Stimulated activated naive CD4-positive, alpha-beta T cell (primary cell): ENCODE data around the gene XPO6.

Source experiments
- DNase-seq, 6 experiments: peaks; one replicate each; lab custom pipeline; 2025; lab: John Stamatoyannopoulos, UW

XPO6 gene

DNA sequence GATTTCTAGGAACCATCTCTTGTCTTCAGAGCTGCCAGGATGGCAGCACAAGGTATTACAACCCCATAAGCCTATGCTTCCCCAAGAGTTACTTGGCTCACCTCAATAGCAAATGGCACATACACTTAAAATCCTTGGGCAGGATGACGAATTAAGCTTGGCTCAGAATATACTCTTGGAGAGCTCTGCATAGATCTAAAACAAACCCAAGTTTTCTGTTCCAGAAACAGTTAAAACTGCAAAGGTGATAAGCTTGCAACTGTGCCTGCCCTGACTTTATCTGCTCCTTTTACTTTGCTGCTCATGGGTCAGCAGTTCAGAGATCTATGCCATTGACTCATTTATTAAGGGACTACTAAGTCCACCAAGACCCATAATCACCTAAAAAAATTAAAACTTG lies 26.1 kb downstream of the XPO6 start:
- DNase-seq: no peak

DNA sequence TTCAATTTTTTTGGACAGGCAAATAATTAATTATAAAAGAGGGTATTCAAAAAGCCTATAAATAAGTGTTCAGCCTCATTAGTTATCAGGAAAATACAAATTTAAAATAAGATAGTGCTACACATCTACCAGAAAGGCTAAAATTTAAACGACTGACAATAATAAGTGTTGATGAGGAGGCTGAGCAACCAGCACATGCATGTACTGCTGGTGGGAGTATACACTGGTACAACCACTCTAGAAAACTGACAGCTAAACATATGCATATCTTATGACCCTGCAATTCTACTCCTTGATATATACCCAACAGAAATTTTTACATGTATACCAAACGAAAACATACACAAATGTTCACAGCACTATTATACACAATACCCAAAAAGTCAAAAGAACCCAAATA lies 27.1 kb downstream of the XPO6 start:
- no peak for DNase-seq

DNA sequence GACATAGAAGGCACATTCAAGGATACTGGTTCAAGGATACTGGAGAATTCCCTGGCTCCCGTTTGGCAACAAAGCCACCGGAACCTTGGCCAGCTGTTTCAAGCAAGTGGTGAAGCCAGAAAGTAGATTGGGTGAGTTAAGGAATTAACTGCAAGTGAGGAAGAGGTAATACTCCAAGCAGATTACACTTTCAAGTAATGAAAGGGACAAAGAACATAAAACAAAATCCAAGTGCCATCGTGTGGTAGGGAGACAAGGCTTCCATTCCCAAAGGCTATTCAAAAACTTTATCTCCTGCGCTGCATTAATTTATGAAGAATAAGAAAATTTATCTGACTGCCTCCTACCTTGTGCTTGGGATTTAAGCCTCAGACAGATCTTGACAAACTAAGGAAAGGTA lies 27.8 kb downstream of the XPO6 start:
- DNase-seq: no peak

DNA sequence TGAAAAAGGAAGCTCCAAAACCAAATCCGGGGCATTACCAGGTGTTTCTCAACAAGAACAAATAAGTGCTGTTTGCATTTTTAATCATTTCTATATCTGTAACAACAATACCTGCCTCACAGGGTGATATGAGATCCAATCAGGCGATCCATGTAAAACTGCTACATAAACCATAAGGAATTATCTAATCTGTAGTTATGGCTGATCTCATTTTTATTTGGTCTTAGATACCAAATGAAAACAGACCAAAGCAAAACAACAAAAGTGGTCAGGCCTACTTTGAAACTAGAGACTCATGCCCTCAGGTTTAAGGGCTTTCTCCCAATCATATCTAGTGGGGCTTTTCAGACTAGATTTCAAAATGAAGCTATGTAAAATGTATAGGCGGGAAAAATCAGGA lies 28.3 kb downstream of the XPO6 start:
- no peak for DNase-seq

DNA sequence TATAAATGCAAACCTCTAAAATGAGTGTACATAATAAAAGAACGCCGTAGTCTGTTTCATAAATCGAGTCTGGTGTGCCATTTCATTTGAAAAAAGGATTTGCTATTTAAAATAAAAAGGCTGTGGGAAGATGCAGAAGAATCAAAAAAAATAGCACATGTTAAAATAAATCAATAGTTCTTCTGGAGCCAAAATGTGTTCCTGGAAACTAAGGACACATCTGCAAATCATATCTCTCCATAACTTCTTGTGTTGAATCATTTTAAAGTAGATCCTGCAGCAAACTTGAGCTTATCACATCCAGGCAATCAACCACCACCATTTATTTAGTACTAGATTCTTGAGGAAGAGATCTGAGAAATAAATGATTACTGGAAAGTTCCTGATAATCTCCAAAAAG lies 29.0 kb downstream of the XPO6 start:
- DNase-seq: no peak

DNA sequence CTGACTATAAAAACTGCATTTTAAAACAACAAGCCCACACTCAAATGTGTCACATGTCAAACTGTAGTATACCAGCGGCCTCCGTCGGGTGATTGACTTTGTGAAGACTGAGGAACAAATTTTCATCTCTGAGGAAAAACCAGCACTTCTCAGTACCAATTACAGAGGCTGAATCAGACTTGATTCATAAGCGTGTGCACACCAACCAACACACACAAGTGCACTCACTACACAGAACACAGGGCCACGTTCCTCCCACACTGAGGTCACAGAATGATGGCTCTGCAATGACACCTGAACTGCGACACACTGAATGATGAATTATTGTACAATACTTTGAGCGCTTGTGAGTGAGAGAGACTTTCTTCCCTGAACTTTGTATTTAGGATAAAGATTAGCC lies 29.6 kb downstream of the XPO6 start:
- DNase-seq: peak in 1 of 6 experiments; percentile 11

DNA sequence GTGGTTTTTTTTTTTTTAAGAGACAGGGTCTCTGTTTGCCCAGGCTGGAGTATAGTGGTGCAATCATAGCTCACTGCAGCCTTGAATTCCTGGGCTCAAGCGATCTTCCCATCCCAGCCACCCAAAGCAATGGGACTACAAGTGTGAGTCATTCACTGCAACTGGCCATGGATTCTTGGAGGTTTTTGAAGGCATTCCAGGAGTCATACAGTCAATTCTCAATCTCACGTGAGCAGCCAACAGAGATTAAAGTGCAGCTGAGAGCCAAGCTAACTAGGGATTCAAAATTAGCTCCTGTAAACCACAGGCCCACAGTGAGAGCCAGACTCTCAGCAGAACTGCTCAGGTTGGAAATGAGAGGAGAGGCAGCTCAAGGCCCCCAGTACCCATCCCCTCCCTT lies 30.2 kb downstream of the XPO6 start:
- DNase-seq: no peak

DNA sequence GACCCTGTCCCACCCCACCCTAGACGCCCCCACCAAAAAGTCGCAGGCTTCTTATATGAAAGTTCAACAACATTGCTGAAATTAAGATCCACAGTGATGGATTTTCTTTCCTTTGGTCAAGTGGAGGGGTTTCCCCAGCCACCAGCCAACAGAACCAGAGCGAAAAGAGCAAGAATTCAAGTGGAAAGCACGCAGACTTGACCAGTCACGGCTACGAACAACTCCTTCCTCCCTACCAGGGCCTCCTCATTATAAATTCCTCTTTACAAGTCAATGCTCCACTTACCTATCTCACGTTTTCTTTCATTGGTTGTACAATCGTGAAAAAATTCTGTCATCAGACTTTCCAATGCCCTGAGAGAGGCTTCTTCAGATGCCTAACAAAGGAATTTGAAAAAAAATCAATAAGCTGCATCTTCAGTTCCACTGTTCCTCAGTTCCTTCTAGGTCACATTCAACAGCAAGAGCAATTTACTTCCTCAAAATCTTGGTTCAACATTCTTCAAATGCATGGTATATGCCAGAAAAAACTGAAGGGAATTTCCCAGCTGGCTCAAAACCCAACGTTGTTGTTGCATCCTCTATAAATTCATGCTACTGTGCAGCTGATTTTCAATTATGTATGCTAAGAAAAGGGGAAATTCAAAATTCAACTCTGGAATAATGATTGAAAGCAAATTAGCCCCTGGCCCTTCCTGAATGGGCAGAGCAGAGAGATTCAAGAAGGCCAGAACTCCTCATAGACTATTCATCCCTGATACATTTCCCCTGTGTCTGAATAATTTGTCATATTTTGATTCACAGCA lies 30.9 kb downstream of the XPO6 start:
- DNase-seq: no peak

DNA sequence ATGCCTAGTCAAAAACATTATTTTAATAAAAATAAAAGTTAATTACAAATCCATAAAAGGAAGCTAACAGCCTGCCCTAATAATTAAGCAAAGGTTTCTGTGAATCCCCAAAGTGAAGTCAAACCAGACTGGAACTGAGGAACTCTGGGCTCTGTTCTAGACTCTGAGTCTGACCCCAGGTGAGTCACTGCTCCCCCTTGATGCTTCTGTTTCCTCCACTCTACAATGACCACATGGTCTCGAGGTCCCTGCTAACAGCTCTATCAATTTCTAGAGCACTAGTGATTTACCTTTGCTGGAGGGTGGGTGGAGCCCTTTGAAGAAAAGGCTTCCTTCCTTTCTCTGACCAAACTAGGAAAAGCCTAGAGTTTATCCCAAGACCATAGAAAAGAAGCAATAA lies 32.4 kb downstream of the XPO6 start:
- DNase-seq: no peak

DNA sequence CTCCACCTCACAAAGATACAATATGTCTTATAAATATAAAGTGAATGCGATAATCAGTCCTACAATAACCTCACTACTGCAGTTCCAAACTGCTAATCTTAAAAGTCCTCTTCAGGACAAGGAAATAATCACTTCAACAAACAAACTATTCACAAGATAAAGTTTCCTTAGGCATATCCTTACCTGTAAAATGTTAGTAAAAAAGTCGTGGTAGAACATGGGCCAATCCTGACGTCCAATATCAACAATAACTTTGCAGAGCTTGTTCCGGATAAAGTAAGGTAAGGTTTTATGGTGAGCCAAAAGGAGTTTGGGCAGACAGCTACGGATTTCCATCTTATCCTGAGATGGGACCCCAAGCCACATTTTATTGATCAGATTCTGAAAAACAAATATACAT lies 36.0 kb downstream of the XPO6 start:
- DNase-seq: no peak

DNA sequence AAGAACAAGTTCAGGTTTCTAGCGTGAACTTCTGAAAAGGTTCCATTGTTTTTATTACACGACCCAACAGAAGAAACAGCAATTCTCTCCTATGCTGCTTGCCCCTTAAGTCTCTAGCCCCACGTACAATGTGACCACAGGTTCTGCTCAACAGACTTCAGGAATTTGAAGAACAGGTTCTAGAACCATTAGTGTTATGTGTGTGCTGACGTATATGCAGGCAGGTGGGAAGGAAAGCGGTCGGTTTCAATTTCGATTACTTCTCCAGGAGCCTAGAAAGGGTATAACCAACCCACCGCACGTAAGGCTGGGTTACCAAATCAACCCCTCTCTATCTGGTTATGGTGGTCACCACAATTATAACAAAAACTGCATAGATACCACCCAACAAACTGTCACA lies 39.4 kb downstream of the XPO6 start:
- DNase-seq: no peak

DNA sequence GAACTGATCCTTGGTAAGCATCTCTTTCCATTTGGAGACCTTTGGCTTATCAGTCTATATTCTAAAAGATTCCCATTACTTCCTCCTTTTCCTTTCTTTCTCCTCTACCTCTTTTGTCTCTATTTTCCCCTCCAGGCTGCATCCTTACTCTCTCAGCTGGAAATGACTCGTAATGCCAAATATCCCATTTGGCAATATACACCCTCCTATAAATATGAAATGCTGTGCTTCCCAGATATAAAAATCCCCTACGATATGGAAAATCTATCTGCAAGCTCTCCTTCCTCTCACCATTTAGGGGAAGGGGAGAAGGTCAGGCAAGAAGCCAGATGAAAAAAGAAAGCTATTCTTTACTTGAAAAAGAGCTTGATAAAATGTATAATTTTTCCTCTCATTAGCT lies 39.9 kb downstream of the XPO6 start:
- no peak for DNase-seq

DNA sequence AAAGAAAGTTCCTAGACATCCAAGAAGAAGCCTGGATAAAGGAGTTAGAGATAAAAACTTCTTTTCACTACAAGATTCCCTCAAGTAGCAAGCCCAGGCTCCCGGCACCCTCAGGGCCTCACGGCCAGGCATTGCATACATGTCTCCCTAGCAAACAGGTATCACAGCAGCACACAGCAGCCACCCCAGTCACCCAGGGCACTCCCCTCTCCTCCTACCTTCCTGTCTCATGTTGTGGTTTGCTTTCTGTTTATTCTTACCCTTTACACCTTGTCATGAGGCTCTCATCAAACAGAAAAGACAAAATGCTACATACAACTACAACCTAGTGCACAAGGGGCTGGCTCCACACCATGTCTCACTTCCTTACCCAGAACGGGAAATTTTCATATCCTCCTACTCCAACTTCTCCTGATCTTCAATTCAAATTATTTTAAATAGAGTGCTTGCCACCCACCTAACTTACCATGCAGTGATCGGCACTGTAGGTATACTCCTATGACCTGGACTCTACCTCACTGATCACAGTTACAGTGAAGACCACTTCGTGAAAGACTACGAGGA lies 42.7 kb downstream of the XPO6 start:
- peak; percentile 41 to 77 (median 63) for DNase-seq

DNA sequence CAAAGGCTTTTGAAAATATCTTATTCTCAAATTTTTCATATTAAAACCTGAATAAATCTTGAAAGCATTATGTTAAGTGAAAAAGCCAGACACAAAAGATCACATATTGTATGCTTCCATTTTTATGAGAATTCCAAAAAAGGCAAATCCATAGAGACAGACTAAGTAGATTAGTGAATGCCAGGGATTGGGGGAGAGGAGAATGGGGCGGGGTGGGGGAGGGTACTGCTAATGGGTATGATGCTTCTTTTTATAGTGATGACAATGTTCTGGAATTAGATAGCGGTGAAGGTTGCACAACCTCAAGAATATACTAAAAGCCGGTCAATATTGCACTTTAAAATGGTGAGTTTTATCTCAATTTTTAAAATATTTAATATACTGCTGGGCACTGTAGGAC lies 44.0 kb downstream of the XPO6 start:
- DNase-seq: no peak

DNA sequence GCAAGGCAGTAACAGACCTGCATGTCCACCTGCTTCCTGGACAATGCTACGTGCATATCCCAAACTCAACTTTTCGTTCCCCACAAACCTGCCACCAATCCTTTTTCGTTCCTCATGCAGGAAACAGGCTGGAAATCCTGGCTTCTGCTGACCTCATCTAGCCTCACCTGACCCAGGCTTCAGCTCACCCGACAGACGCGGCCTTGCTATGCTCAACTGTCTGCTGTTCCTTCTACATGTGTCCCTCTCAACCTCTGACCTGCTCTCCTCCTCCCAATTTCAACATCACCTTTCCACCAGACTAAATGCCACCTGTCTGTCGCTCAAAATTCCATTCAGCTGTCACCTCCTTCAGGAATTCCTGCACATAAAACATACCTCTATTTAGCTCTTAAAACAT lies 44.5 kb downstream of the XPO6 start:
- DNase-seq: no peak

DNA sequence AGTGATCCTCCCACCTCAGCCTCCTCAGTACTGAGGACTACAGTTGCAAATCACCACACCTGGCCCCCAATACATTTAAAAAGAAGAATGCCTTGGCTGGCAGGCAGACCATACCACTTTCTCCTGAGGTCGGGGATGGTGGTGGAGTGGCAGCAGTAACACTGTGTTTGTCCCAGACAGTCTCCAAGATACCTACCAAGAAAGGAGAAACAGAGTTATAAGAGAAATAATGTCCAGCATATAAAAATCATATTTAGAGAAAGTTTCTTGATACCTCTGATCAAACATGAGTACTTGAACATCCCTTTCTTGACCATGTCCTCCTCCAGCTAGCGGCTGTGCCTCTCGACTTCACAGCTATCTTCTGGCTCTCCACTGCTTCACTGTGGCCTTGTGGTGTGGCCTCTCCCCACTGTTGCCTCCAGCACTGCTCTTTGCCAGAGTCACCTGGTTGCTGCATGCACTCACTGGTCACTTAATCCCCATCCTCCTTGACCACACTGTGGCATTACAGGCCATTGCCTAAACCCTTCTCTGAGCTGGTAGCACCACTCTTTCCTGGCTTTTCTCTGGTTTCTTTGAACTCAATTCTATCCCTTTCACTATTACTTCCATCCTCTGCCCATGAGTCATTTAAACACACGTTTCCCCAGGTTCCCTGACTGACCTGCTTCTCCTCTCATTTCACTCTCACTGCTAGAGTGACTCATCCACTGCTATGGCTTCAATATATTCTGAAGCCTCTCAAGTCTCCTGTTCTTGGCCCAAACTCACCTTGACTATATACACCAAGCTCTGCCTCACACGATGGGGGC lies 45.2 kb downstream of the XPO6 start:
- no peak for DNase-seq

DNA sequence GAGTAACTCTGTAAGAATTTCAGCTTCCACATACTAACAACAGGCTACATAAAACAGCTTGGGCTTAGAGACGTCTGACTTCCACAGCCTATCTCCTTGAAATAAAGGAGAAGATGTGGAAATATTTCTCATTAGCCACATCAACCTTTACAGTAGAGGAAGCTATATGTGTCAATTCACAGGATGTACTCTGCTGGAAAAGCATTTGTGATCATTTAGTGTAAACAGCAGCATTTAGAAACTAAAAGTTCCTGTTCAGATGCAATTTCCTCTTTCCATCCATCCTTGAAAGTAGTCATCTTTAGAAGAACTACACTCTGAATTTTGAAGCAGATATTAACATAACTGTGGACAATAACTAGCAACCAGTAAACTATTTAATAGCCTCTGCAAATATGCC lies 46.2 kb downstream of the XPO6 start:
- no peak for DNase-seq

DNA sequence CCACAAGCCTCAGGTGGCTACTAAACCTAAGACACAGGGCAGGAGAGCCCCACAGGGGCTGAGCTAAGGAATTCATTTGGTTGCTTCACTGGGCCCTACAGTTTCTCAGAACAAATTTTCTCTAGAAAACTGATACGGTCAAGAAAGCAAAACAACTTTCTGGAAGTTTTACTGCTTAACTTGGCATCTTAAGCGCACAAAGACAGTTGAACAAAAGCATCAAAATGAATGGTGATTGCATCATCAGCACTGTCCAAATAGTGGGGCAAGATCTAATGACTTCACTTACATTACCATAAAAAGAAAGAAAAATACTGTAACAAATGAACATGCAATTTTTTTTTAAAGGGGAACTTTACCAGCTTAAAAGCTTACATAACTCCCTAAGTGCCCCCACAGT lies 47.6 kb downstream of the XPO6 start:
- no peak for DNase-seq

DNA sequence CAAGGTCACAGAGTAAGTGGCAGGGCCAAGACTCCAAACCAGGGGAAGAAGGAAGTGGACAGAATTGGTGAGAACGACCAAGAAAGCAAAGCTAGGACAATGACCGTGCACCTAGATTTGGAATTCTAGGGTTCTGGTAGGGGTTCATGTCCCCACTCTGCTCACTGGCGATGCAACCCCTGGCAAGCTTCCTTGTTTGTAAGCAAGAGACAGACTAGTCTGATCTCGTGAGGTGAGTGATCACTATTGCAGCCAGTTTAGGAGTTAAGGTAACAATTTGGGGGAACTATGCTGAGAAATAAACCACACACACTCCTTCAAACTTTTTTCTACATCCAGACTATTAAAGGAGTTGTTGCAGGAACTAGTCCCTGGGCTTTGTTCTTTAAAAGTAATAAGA lies 48.1 kb downstream of the XPO6 start:
- no peak for DNase-seq

DNA sequence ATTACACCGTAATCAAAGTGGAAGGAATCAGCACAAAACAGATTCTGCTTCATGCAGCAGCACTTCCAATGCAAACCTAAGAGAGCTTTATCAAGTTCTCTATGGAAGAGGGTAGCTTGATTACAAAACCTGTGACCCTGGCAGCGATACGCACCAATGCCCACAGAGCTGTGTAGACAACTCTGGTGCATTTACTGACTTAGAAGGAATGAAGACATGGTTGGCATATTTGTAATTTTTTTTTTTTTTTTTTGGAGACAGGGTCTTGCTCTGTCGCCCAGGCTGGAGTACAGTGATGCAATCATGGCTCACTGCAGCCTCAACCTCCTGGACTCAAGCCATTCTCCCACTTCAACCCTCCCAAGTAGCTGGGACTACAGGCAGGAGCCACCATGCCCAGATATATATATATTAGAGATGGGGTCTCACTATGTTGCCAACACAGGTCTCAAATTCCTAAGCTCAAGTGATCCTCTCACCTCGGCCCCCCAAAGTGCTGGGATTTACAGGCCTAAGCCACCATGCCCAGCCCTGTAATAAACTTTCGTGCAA lies 49.4 kb downstream of the XPO6 start:
- DNase-seq: no peak

DNA sequence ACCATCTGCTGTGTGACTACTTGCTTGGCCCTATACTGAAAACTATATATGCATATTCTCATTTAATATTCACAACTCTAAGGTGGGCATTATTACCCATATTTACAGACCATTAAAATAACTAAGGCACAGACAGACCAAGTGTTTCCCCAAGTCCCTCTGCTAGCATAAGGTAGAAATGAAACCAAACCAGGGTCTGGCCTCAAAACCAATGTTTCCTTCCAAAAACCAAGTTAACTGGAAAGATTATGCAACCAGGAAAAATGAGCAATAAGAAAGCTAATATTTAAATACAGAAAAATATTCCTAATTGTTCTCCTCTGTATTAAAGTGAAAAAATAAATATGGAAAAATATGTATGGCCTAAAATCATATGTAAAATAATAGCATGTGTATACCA lies 50.1 kb downstream of the XPO6 start:
- DNase-seq: no peak

DNA sequence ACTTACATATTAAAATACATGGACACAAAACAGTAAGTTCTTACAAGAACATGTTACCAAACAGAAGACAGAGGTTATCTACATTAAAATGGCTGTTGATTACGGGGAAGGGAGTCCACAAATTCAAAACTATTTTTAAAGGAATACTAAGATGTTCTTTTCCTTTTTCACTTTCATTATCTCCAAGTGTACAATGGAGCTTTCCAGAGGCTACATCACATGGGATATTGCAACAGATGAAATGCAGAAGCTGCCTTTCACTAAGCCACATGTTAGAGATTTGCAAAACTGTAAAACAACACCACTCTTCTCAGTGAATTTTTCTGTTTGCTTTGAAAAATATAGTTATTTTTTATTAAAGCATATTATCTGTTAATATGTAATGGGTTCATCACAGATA lies 53.6 kb downstream of the XPO6 start:
- DNase-seq: no peak
